Measurements from ENCODE around the gene SMARCA2. TPM values are rescaled to one million over a fixed set of nuclear protein-coding genes. Genes with fewer than 3 reads are reported as not detected.

SMARCA2 gene
- total and polyA plus RNA-seq, 4 donors, result 18.8 to 67.0 (median 41.1) TPM

DNA sequence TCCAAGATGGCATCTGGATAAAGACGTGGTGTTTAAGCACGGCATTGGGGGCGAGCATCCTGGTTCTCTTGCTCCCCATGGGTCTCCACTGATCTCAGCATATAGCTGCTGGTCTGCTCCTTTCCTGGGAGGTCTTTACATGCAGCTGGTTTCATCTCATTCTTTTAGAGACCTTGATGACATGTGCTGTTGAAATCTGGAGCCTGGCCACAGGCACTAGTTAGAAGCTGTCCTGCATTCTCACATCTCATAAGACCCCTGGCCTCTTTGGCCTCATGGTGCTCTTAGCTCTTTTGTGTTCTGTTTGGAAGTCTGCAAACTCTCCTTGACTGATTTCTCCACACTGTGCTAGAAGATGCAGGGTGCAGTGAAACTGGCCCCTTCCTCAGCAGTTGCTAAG lies 113.0 kb downstream of the SMARCA2 start:
- Histone ChIP-seq H3K4me3 (ENCODE audit: low read depth in 1 of 3, low read length in 3 of 3) (no peak overlapping the region), H3K9me3 (ENCODE audit: control insufficient read depth in 4 of 4, low read length in 3 of 4) (no peaks in the 10 kb centered on the region), H3K27ac (ENCODE audit: low read depth in 1 of 2, low read length in 2 of 2) (no peak overlapping the region), H3K36me3 (ENCODE audit: control insufficient read depth in 4 of 4, insufficient read depth in 3 of 4, low read depth in 1 of 4, low read length in 3 of 4) (peaks cover 1 to 31% (median 14%) of the 10 kb centered on the region in 4 donors), H3K9ac (ENCODE audit: low read depth in 1 of 2, low read length in 2 of 2) (no peak overlapping the region), H3K4me1 (ENCODE audit: control insufficient read depth in 4 of 4, insufficient read depth in 4 of 4, low read length in 3 of 4) (peaks cover 0 to 16% (median 5%) of the 10 kb centered on the region in 4 donors), H3K27me3 (ENCODE audit: control insufficient read depth in 4 of 4, insufficient read depth in 4 of 4, low read length in 3 of 4) (no peaks in the 10 kb centered on the region)
- DNase-seq (ENCODE audit: low spot score), result no peak
- no peak for TF ChIP-seq SP1 (IDR thresholded peaks at IDR 0.05)
- TF ChIP-seq, protein P1, sequence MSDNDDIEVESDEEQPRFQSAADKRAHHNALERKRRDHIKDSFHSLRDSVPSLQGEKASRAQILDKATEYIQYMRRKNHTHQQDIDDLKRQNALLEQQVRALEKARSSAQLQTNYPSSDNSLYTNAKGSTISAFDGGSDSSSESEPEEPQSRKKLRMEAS (IDR thresholded peaks at IDR 0.05), result no peak
- TF ChIP-seq YY1 (IDR thresholded peaks at IDR 0.05), result no peak
- TF ChIP-seq RAD21 (IDR thresholded peaks at IDR 0.05), result no peak
- TF ChIP-seq EGR1 (IDR thresholded peaks at IDR 0.05; ENCODE audit: low read depth in 2 of 2), result no peak
- TF ChIP-seq FOXA2 (IDR thresholded peaks at IDR 0.05), result no peak
- TF ChIP-seq HNF4A (conservative IDR thresholded peaks at IDR 0.05), result no peak
- no peak for TF ChIP-seq JUND (IDR thresholded peaks at IDR 0.05)
- TF ChIP-seq, protein P2, sequence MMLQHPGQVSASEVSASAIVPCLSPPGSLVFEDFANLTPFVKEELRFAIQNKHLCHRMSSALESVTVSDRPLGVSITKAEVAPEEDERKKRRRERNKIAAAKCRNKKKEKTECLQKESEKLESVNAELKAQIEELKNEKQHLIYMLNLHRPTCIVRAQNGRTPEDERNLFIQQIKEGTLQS (IDR thresholded peaks at IDR 0.05), result no peak
- TF ChIP-seq, protein P3, sequence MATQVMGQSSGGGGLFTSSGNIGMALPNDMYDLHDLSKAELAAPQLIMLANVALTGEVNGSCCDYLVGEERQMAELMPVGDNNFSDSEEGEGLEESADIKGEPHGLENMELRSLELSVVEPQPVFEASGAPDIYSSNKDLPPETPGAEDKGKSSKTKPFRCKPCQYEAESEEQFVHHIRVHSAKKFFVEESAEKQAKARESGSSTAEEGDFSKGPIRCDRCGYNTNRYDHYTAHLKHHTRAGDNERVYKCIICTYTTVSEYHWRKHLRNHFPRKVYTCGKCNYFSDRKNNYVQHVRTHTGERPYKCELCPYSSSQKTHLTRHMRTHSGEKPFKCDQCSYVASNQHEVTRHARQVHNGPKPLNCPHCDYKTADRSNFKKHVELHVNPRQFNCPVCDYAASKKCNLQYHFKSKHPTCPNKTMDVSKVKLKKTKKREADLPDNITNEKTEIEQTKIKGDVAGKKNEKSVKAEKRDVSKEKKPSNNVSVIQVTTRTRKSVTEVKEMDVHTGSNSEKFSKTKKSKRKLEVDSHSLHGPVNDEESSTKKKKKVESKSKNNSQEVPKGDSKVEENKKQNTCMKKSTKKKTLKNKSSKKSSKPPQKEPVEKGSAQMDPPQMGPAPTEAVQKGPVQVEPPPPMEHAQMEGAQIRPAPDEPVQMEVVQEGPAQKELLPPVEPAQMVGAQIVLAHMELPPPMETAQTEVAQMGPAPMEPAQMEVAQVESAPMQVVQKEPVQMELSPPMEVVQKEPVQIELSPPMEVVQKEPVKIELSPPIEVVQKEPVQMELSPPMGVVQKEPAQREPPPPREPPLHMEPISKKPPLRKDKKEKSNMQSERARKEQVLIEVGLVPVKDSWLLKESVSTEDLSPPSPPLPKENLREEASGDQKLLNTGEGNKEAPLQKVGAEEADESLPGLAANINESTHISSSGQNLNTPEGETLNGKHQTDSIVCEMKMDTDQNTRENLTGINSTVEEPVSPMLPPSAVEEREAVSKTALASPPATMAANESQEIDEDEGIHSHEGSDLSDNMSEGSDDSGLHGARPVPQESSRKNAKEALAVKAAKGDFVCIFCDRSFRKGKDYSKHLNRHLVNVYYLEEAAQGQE (IDR thresholded peaks at IDR 0.05), result no peak
- WGBS, result over 99% methylated on average over 3 of the region's 3 CpGs

DNA sequence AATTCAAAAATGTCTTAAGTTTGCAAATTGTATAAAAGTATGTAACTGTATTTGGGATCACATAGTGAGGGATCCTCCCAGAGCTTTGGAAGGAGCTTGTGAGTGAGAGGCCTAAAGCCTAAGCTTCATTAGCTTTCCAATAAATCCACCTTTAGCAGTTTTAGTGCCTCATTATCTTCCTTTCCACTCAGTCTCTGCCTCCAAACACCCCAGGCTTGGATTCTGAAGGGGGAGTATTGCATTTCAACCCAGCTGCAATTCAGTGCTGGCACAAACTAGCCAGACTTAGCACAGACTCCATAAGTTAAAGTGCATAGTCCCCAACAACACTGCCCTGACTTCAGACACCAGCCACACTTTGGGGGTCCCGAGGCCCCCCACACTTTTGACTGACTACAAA lies 113.5 kb downstream of the SMARCA2 start:
- peaks cover 1 to 27% (median 12%) of the 10 kb centered on the region in 4 donors for H3K36me3 ChIP-seq (ENCODE audit: control insufficient read depth in 4 of 4, insufficient read depth in 3 of 4, low read depth in 1 of 4, low read length in 3 of 4)
- TF ChIP-seq, protein P3 (IDR thresholded peaks at IDR 0.05), result no peak
- TF ChIP-seq RXRA (IDR thresholded peaks at IDR 0.05) (no peak), RAD21 (IDR thresholded peaks at IDR 0.05) (no peak)
- TF ChIP-seq, protein P4, sequence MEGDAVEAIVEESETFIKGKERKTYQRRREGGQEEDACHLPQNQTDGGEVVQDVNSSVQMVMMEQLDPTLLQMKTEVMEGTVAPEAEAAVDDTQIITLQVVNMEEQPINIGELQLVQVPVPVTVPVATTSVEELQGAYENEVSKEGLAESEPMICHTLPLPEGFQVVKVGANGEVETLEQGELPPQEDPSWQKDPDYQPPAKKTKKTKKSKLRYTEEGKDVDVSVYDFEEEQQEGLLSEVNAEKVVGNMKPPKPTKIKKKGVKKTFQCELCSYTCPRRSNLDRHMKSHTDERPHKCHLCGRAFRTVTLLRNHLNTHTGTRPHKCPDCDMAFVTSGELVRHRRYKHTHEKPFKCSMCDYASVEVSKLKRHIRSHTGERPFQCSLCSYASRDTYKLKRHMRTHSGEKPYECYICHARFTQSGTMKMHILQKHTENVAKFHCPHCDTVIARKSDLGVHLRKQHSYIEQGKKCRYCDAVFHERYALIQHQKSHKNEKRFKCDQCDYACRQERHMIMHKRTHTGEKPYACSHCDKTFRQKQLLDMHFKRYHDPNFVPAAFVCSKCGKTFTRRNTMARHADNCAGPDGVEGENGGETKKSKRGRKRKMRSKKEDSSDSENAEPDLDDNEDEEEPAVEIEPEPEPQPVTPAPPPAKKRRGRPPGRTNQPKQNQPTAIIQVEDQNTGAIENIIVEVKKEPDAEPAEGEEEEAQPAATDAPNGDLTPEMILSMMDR (IDR thresholded peaks at IDR 0.05; ENCODE audit: low read depth, low read length, missing input control), result no peak
- TF ChIP-seq, protein P2 (IDR thresholded peaks at IDR 0.05), result no peak
- WGBS, result 93% methylated on average over 1 of the region's 1 CpG
- no peak overlapping the region for H3K27ac ChIP-seq (ENCODE audit: low read depth in 1 of 2, low read length in 2 of 2)
- H3K9ac ChIP-seq (ENCODE audit: low read depth in 1 of 2, low read length in 2 of 2), result no peak overlapping the region
- H3K4me1 ChIP-seq (ENCODE audit: control insufficient read depth in 4 of 4, insufficient read depth in 4 of 4, low read length in 3 of 4), result peaks cover 0 to 16% (median 5%) of the 10 kb centered on the region in 4 donors
- H3K9me3 ChIP-seq (ENCODE audit: control insufficient read depth in 4 of 4, low read length in 3 of 4), result no peaks in the 10 kb centered on the region
- no peak for DNase-seq (ENCODE audit: low spot score)
- no peaks in the 10 kb centered on the region for H3K27me3 ChIP-seq (ENCODE audit: control insufficient read depth in 4 of 4, insufficient read depth in 4 of 4, low read length in 3 of 4)
- no peak overlapping the region for H3K4me3 ChIP-seq (ENCODE audit: low read depth in 1 of 3, low read length in 3 of 3)

Data from liver (tissue), 9 donors.